ENCODE measurements around the gene TYK2.
"Not testable (repeated sequence)": the region's sequence is repeated elsewhere in the genome, so short reads cannot be mapped to it uniquely, and the experiment has no call there.

Gene TYK2

GRCh38 chr19:10380313-10381102, at the start of gene TYK2:
Gene TYK2 (minus strand): TSS chr19:10380572. CDS start chr19:10378406, 2,166 bp downstream.
- peak; percentile 97 for DNase-seq

GRCh38 chr19:10428996-10429381, 48.6 kb upstream of the TYK2 start:
- DNase-seq, result no peak

- no peak for DNase-seq
Observed at GRCh38 chr19:10427169-10427568, 46.8 kb upstream of the TYK2 start.

GRCh38 chr19:10424011-10424637, 43.8 kb upstream of the TYK2 start:
- peak; percentile 31 for DNase-seq

- DNase-seq, result no peak
Observed at GRCh38 chr19:10422846-10423245, 42.5 kb upstream of the TYK2 start.

GRCh38 chr19:10422046-10422461, 41.7 kb upstream of the TYK2 start:
- no peak for DNase-seq

GRCh38 chr19:10421240-10422045, 41.1 kb upstream of the TYK2 start:
- no peak for DNase-seq

- DNase-seq, result no peak
Observed at GRCh38 chr19:10420444-10421239, 40.3 kb upstream of the TYK2 start, which contains the start of gene PDE4A. Gene PDE4A (plus strand): TSS chr19:10420538. CDS start chr19:10420765, 227 bp downstream.

GRCh38 chr19:10419646-10420443, 39.5 kb upstream of the TYK2 start:
- DNase-seq, result peak; percentile 33

GRCh38 chr19:10419200-10419645, 38.9 kb upstream of the TYK2 start:
- DNase-seq, result no peak

GRCh38 chr19:10418485-10419199, 38.3 kb upstream of the TYK2 start:
- no peak for DNase-seq

- DNase-seq, result no peak
Observed at GRCh38 chr19:10418235-10418484, 37.8 kb upstream of the TYK2 start.

- DNase-seq, result no peak
Observed at GRCh38 chr19:10417541-10418234, 37.3 kb upstream of the TYK2 start.

GRCh38 chr19:10416380-10417257, 36.2 kb upstream of the TYK2 start:
- DNase-seq, result peak; percentile 50

GRCh38 chr19:10416083-10416379, 35.7 kb upstream of the TYK2 start:
- no peak for DNase-seq

- DNase-seq, result peak; percentile 25
Observed at GRCh38 chr19:10412257-10412977, 32.0 kb upstream of the TYK2 start.

- DNase-seq, result not testable (repeated sequence)
Observed at GRCh38 chr19:10411224-10411623, 30.9 kb upstream of the TYK2 start.

GRCh38 chr19:10408511-10409283, 28.3 kb upstream of the TYK2 start:
- DNase-seq, result no peak

Data from SHP77 treated with DMSO at 0.1 percent for 48 hours (cell line).